Mesendoderm (in vitro differentiated cells): ENCODE results near the gene RERE.

Experiments used
- DNase-seq: peaks from one replicate; pipeline ENCODE4 v3.0.0; 2013
- H2AK5ac ChIP-seq: 2 replicates; pipeline ENCODE4 v1.6.1; 2013; ENCODE audit warnings: low read length, inconsistent platforms
- H2BK120ac ChIP-seq: 2 replicates; pipeline ENCODE4 v1.6.1; 2013; ENCODE audit warnings: low read depth, mild to moderate bottlenecking, low read length, moderate library complexity, mixed read lengths
- H2BK15ac ChIP-seq: replicated peaks from 2 replicates; pipeline ENCODE4 v1.6.1; 2013; ENCODE audit warnings: low read depth, mild to moderate bottlenecking, moderate library complexity
- H2BK5ac ChIP-seq: 2 replicates; pipeline ENCODE4 v1.6.1; 2013; ENCODE audit warnings: low read length, inconsistent platforms
- H3K18ac ChIP-seq: 2 replicates; pipeline ENCODE4 v1.6.1; 2013; ENCODE audit warnings: mild to moderate bottlenecking, low read length, mixed read lengths
- H3K23ac ChIP-seq: one replicate; pipeline ENCODE4 v1.6.1; 2013; ENCODE audit warnings: low read length
- H3K27ac ChIP-seq: 2 replicates; pipeline ENCODE4 v1.5.1; 2013; ENCODE audit warnings: low read depth, mild to moderate bottlenecking, inconsistent platforms, low read length, moderate library complexity
- H3K27me3 ChIP-seq: 2 replicates; pipeline ENCODE4 v1.6.1; 2013; ENCODE audit warnings: low read length, control low read depth, mild to moderate bottlenecking, inconsistent platforms; ENCODE audit not compliant: insufficient read depth, poor library complexity
- H3K36me3 ChIP-seq: 2 replicates; pipeline ENCODE4 v1.6.1; 2013; ENCODE audit warnings: low read length, inconsistent platforms; ENCODE audit not compliant: control insufficient read depth, insufficient read depth
- H3K4ac ChIP-seq: one replicate; pipeline ENCODE4 v1.6.1; 2013; ENCODE audit warnings: low read depth, mild to moderate bottlenecking, low read length, moderate library complexity
- H3K4me1 ChIP-seq: 2 replicates; pipeline ENCODE4 v1.6.1; 2013; ENCODE audit warnings: low read depth, low read length, inconsistent platforms; ENCODE audit not compliant: control insufficient read depth
- H3K4me2 ChIP-seq: 2 replicates; pipeline ENCODE4 v1.6.1; 2013; ENCODE audit warnings: low read length
- H3K4me3 ChIP-seq: 2 replicates; pipeline ENCODE4 v1.5.1; 2013; ENCODE audit warnings: mild to moderate bottlenecking, low read length
- H3K56ac ChIP-seq: one replicate; pipeline ENCODE4 v1.6.1; 2013; ENCODE audit warnings: low read length
- H3K79me1 ChIP-seq: 2 replicates; pipeline ENCODE4 v1.6.1; 2013; ENCODE audit warnings: low read length, inconsistent platforms
- H3K79me2 ChIP-seq: 2 replicates; pipeline ENCODE4 v1.6.1; 2013; ENCODE audit warnings: mild to moderate bottlenecking, low read length; ENCODE audit not compliant: control insufficient read depth, insufficient read depth
- H3K9ac ChIP-seq: 2 replicates; pipeline ENCODE4 v1.6.1; 2013; ENCODE audit warnings: low read length, inconsistent platforms
- H4K5ac ChIP-seq: one replicate; pipeline ENCODE4 v1.6.1; 2013; ENCODE audit warnings: low read length
- H4K8ac ChIP-seq: one replicate; pipeline ENCODE4 v1.6.1; 2013; ENCODE audit warnings: low read depth, mild to moderate bottlenecking, control low read depth, low read length, moderate library complexity
- WGBS: extraction: QIAGEN DNeasy Blood & Tissue Kit; methylation state at CpG from one replicate; pipeline ENCODE4 v1.1.7; 2013; ENCODE audit warnings: low lambda C conversion rate, missing lambda C conversion rate; ENCODE audit not compliant: insufficient coverage; ENCODE audit errors: extremely low coverage; 5-methylcytosine and 5-hydroxymethylcytosine counted together

RERE gene

DNA sequence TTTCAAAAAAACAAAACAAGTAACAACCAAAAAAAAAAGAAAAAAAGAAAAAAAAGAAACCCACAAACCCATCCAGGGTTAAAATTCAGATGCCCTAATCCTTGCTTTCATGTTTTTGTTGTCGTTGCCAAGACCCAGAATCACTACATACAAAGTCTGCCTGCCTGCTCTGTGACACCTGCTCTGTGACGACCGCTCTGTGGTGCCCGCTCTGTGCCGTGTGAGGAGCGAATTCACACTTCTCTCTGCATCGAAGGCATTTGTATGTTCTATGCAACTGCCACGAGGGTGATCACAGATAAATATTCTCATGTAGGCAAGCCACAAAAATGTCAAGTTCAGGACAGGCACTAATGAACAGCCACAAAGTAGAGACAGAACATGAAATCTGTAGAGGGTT lies 321.0 kb downstream of the RERE start:
- Histone ChIP-seq H2BK120ac (no peak overlapping the region), H2AK5ac (no peak overlapping the region), H3K4me1 (no peaks in the 10 kb centered on the region), H3K4ac (no peak overlapping the region), H2BK5ac (no peak overlapping the region), H3K56ac (no peak overlapping the region), H3K9ac (no peak overlapping the region), H3K27ac (no peak overlapping the region), H3K36me3 (peaks cover 6% of the 10 kb centered on the region), H3K18ac (no peak overlapping the region), H4K8ac (no peak overlapping the region), H3K27me3 (no peaks in the 10 kb centered on the region), H2BK15ac (no peak overlapping the region), H3K23ac (no peak overlapping the region), H4K5ac (no peak overlapping the region), H3K4me2 (no peak overlapping the region), H3K79me1 (peaks cover 2% of the 10 kb centered on the region), H3K4me3 (no peak overlapping the region), H3K79me2 (peaks cover 2% of the 10 kb centered on the region)
- no peak for DNase-seq
- WGBS: no CpG with 5 or more reads among the region's 8 CpGs

DNA sequence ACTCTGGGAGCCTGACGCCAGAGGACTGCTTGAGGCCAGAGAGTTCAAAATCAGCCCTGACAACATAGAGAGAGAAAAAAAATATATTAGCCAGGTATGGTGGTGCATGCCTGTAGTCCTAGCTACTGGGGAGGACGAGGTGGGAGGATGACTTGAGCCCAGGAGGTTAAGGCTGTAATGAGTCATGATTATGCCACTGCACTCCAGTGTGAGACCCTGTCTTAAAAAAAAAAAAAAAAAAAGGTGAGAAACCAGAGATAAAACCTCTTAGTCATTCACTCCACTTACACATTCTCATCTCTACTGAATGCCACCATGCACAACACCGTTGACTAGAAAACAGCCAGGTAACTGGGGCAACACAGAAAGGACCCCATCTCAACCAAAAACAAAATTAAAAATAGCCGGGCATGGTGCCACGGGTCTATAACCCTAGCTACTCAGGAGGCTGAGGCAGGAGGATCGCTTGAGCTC lies 321.5 kb downstream of the RERE start:
- DNase-seq: peak; percentile 56
- Histone ChIP-seq H3K27ac (no peak overlapping the region), H3K23ac (no peak overlapping the region), H2BK15ac (no peak overlapping the region), H3K4me3 (no peak overlapping the region), H4K8ac (no peak overlapping the region), H4K5ac (no peak overlapping the region), H3K4me1 (no peaks in the 10 kb centered on the region), H3K56ac (no peak overlapping the region), H2BK120ac (no peak overlapping the region), H3K27me3 (no peaks in the 10 kb centered on the region), H3K9ac (no peak overlapping the region), H3K36me3 (peaks cover 6% of the 10 kb centered on the region), H3K79me1 (peaks cover 2% of the 10 kb centered on the region), H2AK5ac (no peak overlapping the region), H2BK5ac (no peak overlapping the region), H3K4ac (no peak overlapping the region), H3K79me2 (peaks cover 2% of the 10 kb centered on the region), H3K18ac (no peak overlapping the region), H3K4me2 (no peak overlapping the region)
- no CpG with 5 or more reads among the region's 6 CpGs for WGBS

DNA sequence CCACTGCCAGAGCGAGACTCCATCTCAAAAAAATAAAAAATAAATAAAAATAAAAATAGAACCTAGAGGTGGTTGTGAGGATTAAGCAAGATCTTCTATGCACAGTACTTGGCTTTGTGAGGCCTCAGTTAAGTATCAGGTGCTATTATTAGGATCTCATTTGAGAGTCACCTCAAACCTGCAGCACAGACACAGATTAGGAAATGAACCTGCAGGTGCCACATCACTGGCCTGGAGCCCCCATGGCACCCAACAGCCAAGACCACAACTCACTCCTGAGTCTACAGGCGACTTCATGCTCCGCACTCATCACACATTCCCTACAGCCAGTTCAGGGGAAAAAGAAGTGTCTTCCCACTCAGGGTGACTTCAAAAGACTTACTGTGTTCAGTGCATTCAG lies 322.8 kb downstream of the RERE start:
- Histone ChIP-seq H3K18ac (no peak overlapping the region), H4K8ac (no peak overlapping the region), H2BK15ac (no peak overlapping the region), H3K23ac (no peak overlapping the region), H4K5ac (no peak overlapping the region), H3K79me1 (peaks cover 2% of the 10 kb centered on the region), H2BK120ac (no peak overlapping the region), H3K9ac (no peak overlapping the region), H3K27me3 (no peaks in the 10 kb centered on the region), H2BK5ac (no peak overlapping the region), H3K4me2 (no peak overlapping the region), H3K79me2 (peaks cover 2% of the 10 kb centered on the region), H3K4ac (no peak overlapping the region), H3K27ac (no peak overlapping the region), H2AK5ac (no peak overlapping the region), H3K36me3 (peaks cover 6% of the 10 kb centered on the region), H3K56ac (no peak overlapping the region), H3K4me1 (no peaks in the 10 kb centered on the region), H3K4me3 (no peak overlapping the region)
- no peak for DNase-seq
- WGBS: no CpG with 5 or more reads among the region's 3 CpGs

DNA sequence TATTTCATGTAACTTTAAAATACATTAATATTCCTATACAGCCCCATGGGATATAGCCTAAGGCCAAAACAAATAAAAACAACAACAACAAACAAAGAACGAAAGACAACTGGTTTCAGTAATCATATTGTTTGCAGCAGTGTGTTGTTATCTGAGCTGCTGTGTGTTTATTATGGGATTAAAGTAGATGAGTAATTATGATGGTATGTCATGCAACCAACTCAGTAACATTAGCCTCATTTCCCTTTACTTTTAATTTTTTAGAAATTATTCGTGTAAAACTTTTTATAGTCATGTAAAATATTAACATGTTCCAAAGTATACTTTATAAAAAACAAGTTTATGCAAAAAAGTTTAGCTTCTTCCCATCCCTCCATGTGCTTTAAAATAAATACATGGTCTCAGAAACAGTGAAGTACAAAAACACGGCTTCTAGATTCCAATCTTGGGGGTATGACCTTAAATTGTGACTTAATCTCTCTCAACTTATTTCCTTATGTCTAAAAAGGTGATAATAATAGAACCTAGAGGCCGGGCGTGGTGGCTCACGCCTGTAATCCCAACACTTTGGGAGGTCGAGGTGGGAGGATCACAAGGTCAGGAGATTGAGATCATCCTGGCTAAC lies 323.4 kb downstream of the RERE start:
- H4K5ac ChIP-seq: no peak overlapping the region
- no peak overlapping the region for H4K8ac ChIP-seq
- H2BK15ac ChIP-seq: no peak overlapping the region
- H3K4me3 ChIP-seq: no peak overlapping the region
- no peak overlapping the region for H3K23ac ChIP-seq
- H3K4me2 ChIP-seq: no peak overlapping the region
- no peak for DNase-seq
- no peak overlapping the region for H2AK5ac ChIP-seq
- peaks cover 2% of the 10 kb centered on the region for H3K79me1 ChIP-seq
- peaks cover 2% of the 10 kb centered on the region for H3K79me2 ChIP-seq
- no peak overlapping the region for H3K9ac ChIP-seq
- no peaks in the 10 kb centered on the region for H3K4me1 ChIP-seq
- H2BK5ac ChIP-seq: no peak overlapping the region
- no peak overlapping the region for H3K18ac ChIP-seq
- no peak overlapping the region for H2BK120ac ChIP-seq
- no peak overlapping the region for H3K56ac ChIP-seq
- WGBS: no CpG with 5 or more reads among the region's 7 CpGs
- no peak overlapping the region for H3K27ac ChIP-seq
- H3K4ac ChIP-seq: no peak overlapping the region
- no peaks in the 10 kb centered on the region for H3K27me3 ChIP-seq
- peaks cover 6% of the 10 kb centered on the region for H3K36me3 ChIP-seq

DNA sequence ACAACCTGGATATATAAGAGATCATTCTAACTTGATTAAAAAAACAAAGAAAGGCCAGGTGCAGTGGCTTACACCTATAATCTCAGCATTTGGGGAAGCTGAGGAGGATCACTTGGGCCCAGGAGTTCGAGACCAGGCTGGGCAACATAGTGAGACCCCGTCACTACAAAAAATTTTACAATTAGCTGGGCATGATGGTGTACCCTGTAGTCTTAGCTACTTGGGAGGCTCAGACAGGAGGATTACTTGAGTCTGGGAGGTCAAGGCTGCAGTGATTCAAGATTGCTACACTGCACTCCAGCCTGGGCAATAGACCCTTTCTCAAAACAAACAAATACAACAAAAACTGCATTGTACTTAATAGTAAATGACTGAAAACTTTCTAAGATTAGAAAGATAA lies 330.2 kb downstream of the RERE start:
- H3K27ac ChIP-seq: no peak overlapping the region
- no peaks in the 10 kb centered on the region for H3K79me1 ChIP-seq
- H2BK120ac ChIP-seq: no peak overlapping the region
- H2BK5ac ChIP-seq: no peak overlapping the region
- H4K5ac ChIP-seq: no peak overlapping the region
- H2AK5ac ChIP-seq: no peak overlapping the region
- DNase-seq: no peak
- no peak overlapping the region for H3K23ac ChIP-seq
- WGBS: no CpG with 5 or more reads among the region's 2 CpGs
- H3K4me2 ChIP-seq: no peak overlapping the region
- H3K4ac ChIP-seq: no peak overlapping the region
- H3K27me3 ChIP-seq: no peaks in the 10 kb centered on the region
- peaks cover 2% of the 10 kb centered on the region for H3K79me2 ChIP-seq
- H3K4me3 ChIP-seq: no peak overlapping the region
- no peak overlapping the region for H3K18ac ChIP-seq
- H3K4me1 ChIP-seq: no peaks in the 10 kb centered on the region
- H3K36me3 ChIP-seq: no peaks in the 10 kb centered on the region
- H3K9ac ChIP-seq: no peak overlapping the region
- no peak overlapping the region for H3K56ac ChIP-seq
- no peak overlapping the region for H2BK15ac ChIP-seq
- H4K8ac ChIP-seq: no peak overlapping the region

DNA sequence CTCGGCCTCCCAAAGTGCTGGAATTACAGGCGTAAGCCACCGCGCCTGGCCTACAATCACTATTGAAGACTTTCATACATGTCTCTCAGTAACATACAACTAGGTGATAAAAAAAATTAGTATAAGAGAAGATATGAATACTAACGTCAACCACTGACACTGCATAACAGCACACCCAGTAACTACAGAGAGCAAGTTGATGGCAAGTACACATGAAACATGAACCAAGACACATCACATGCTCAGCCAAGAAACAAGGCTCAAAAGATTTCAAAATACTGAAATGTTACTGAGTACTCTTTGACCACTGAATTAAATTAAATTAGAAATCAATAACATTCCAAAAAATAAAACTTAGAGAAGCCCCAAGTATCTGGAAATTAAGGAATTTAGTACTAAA lies 331.4 kb downstream of the RERE start:
- H3K79me1 ChIP-seq: no peaks in the 10 kb centered on the region
- no peak overlapping the region for H2BK15ac ChIP-seq
- no peaks in the 10 kb centered on the region for H3K27me3 ChIP-seq
- H3K4ac ChIP-seq: no peak overlapping the region
- H3K4me3 ChIP-seq: no peak overlapping the region
- no peak overlapping the region for H3K9ac ChIP-seq
- DNase-seq: no peak
- H2BK5ac ChIP-seq: no peak overlapping the region
- WGBS: no CpG with 5 or more reads among the region's 5 CpGs
- no peak overlapping the region for H2AK5ac ChIP-seq
- H4K8ac ChIP-seq: no peak overlapping the region
- H3K36me3 ChIP-seq: no peaks in the 10 kb centered on the region
- no peak overlapping the region for H3K18ac ChIP-seq
- no peak overlapping the region for H4K5ac ChIP-seq
- H3K56ac ChIP-seq: no peak overlapping the region
- H3K27ac ChIP-seq: no peak overlapping the region
- no peak overlapping the region for H2BK120ac ChIP-seq
- peaks cover 2% of the 10 kb centered on the region for H3K79me2 ChIP-seq
- H3K4me1 ChIP-seq: no peaks in the 10 kb centered on the region
- no peak overlapping the region for H3K4me2 ChIP-seq
- no peak overlapping the region for H3K23ac ChIP-seq
